Measurements from ENCODE around the gene SH3RF3. TPM values are rescaled to one million over a fixed set of nuclear protein-coding genes. Genes with fewer than 3 reads are reported as not detected.

The SH3RF3 gene
- total RNA-seq, 3 donors from 2014 or later: 3.2 to 5.6 (median 4.6) TPM

DNA sequence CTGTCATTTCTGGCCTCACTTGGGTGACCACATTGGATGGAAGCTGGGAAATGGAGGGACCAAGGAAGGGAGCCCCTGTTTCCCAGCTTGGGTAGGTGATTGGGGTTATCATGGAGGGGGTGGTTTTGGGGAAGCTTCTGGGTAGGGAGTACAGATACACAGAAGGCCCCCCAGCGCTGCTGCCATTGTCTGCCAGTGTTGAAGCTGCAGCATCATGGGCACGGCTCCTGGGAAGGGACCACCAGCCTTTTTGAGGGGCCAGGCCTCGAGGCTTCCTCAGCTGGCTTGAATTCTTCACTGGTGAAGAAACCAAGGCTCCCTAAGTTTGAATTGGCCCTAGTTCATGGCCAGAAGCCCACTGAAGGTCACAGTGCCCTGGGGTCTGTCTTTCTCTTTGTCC lies 25.2 kb downstream of the SH3RF3 start:
- no peak for TF ChIP-seq POLR2A (IDR thresholded peaks at IDR 0.05)
- TF ChIP-seq CTCF (IDR thresholded peaks at IDR 0.05): no peak
- no peak for DNase-seq (ENCODE audit: low spot score in 2 of 2)
- H3K9me3 ChIP-seq: no peaks in the 10 kb centered on the region
- H3K4me3 ChIP-seq: no peak overlapping the region
- H3K36me3 ChIP-seq: no peaks in the 10 kb centered on the region
- H3K4me1 ChIP-seq: no peaks in the 10 kb centered on the region
- no peaks in the 10 kb centered on the region for H3K27me3 ChIP-seq
- intact Hi-C loops (cut with DNase I; ENCODE audit: low total_unique reads): no loop called here
- H3K27ac ChIP-seq: no peak overlapping the region

- no peaks in the 10 kb centered on the region for H3K27me3 ChIP-seq
- H3K36me3 ChIP-seq: no peaks in the 10 kb centered on the region
- no peak overlapping the region for H3K27ac ChIP-seq
- TF ChIP-seq CTCF (IDR thresholded peaks at IDR 0.05) (no peak), POLR2A (IDR thresholded peaks at IDR 0.05) (no peak), POLR2AphosphoS5 (IDR thresholded peaks at IDR 0.05) (no peak)
- H3K4me1 ChIP-seq: no peaks in the 10 kb centered on the region
- intact Hi-C loops (cut with DNase I; ENCODE audit: low total_unique reads): no loop called here
- H3K9me3 ChIP-seq: no peaks in the 10 kb centered on the region
- H3K4me3 ChIP-seq: no peak overlapping the region
- no peak for DNase-seq (ENCODE audit: low spot score in 2 of 2)
Measured at GRCh38 chr2:109155553-109156451, 26.8 kb downstream of the SH3RF3 start.

DNA sequence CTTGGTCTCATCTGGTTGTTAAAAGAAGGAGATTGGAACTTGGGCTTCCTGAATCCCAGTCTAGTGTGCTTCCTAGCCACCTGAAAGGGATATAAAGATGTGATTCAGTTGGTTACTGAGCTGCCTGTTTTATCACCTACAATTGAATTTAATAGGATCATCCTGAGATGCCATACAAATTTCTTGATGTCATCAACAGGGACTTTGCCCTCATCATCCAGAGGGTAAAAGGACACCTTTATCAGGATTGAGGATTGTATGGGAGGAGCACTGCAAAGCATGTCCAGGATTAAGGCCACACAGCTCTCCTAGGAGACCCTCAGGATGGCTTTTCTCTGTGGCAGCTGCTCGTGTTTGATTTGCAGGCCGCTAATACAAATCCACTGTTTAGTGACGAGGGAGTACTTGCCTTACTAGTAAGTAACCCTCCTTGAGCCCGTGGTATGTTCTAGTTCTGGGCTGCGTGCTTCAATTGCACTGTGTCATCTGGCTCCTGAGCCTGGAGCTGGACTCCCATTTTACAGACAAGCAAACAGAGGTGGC lies 28.6 kb downstream of the SH3RF3 start:
- TF ChIP-seq POLR2A (IDR thresholded peaks at IDR 0.05) (no peak), POLR2AphosphoS5 (IDR thresholded peaks at IDR 0.05) (no peak), CTCF (IDR thresholded peaks at IDR 0.05) (no peak)
- Histone ChIP-seq H3K4me1 (no peaks in the 10 kb centered on the region), H3K27me3 (no peaks in the 10 kb centered on the region), H3K36me3 (no peaks in the 10 kb centered on the region), H3K9me3 (no peaks in the 10 kb centered on the region), H3K27ac (no peak overlapping the region), H3K4me3 (no peak overlapping the region)
- DNase-seq (ENCODE audit: low spot score in 2 of 2): no peak
- intact Hi-C loops (cut with DNase I; ENCODE audit: low total_unique reads): no loop called here

- Histone ChIP-seq H3K27ac (no peak overlapping the region), H3K27me3 (no peaks in the 10 kb centered on the region), H3K36me3 (no peaks in the 10 kb centered on the region), H3K4me3 (no peak overlapping the region), H3K4me1 (no peaks in the 10 kb centered on the region), H3K9me3 (no peaks in the 10 kb centered on the region)
- intact Hi-C loops (cut with DNase I; ENCODE audit: low total_unique reads): no loop called here
- TF ChIP-seq POLR2AphosphoS5 (IDR thresholded peaks at IDR 0.05): no peak
- no peak for TF ChIP-seq POLR2A (IDR thresholded peaks at IDR 0.05)
- no peak for TF ChIP-seq CTCF (IDR thresholded peaks at IDR 0.05)
- no peak for DNase-seq (ENCODE audit: low spot score in 2 of 2)
Measured at GRCh38 chr2:109158237-109158636, 29.2 kb downstream of the SH3RF3 start.

- TF ChIP-seq POLR2A (IDR thresholded peaks at IDR 0.05): no peak
- no peak for TF ChIP-seq POLR2AphosphoS5 (IDR thresholded peaks at IDR 0.05)
- no peak for TF ChIP-seq CTCF (IDR thresholded peaks at IDR 0.05)
- Histone ChIP-seq H3K4me3 (no peak overlapping the region), H3K9me3 (no peaks in the 10 kb centered on the region), H3K27ac (no peak overlapping the region), H3K4me1 (no peaks in the 10 kb centered on the region), H3K27me3 (no peaks in the 10 kb centered on the region), H3K36me3 (no peaks in the 10 kb centered on the region)
- no peak for DNase-seq (ENCODE audit: low spot score in 2 of 2)
- intact Hi-C loops (cut with DNase I; ENCODE audit: low total_unique reads): no loop called here
Measured at GRCh38 chr2:109159096-109159495, 30.1 kb downstream of the SH3RF3 start.

Data from breast epithelium (tissue), 4 donors.